ENCODE measurements around the gene PPP1R14B. TPM values are rescaled to one million over a fixed set of nuclear protein-coding genes. Genes with fewer than 3 reads are reported as not detected.

Gene PPP1R14B
- polyA plus RNA-seq, 1 experiment = 283 TPM

- POLR2A ChIA-PET = no interaction called here
- CTCF ChIA-PET = interaction anchor here (0.8 to 6.5 kb wide), 4 partner anchors 9 to 45 kb away, joined by 3 to 56 read pairs (median 3); partner anchors contain the start of genes ESRRA and PLCB3
- no peak for DNase-seq (ENCODE audit: low read depth)
- TF ChIP-seq, protein P1, sequence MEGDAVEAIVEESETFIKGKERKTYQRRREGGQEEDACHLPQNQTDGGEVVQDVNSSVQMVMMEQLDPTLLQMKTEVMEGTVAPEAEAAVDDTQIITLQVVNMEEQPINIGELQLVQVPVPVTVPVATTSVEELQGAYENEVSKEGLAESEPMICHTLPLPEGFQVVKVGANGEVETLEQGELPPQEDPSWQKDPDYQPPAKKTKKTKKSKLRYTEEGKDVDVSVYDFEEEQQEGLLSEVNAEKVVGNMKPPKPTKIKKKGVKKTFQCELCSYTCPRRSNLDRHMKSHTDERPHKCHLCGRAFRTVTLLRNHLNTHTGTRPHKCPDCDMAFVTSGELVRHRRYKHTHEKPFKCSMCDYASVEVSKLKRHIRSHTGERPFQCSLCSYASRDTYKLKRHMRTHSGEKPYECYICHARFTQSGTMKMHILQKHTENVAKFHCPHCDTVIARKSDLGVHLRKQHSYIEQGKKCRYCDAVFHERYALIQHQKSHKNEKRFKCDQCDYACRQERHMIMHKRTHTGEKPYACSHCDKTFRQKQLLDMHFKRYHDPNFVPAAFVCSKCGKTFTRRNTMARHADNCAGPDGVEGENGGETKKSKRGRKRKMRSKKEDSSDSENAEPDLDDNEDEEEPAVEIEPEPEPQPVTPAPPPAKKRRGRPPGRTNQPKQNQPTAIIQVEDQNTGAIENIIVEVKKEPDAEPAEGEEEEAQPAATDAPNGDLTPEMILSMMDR (IDR thresholded peaks at IDR 0.05; ENCODE audit: insufficient read depth, low read depth, low read length) = no peak
- Histone ChIP-seq H3K4me3 (ENCODE audit: low read depth, low read length) (no peak overlapping the region), H3K36me3 (ENCODE audit: control insufficient read depth, insufficient read depth, low read length) (peaks cover 52% of the 10 kb centered on the region), H3K27me3 (ENCODE audit: control insufficient read depth, insufficient read depth, low read length) (no peaks in the 10 kb centered on the region)
Observed at GRCh38 chr11:64260147-64260708, 13.5 kb upstream of the PPP1R14B start.

GRCh38 chr11:64259533-64260067 lies 12.9 kb upstream of the PPP1R14B start:
- CTCF ChIA-PET = interaction anchor here (0.8 kb wide), 1 partner anchor 45 kb away, joined by 3 read pairs; no protein-coding TSS in a partner anchor
- H3K4me3 ChIP-seq (ENCODE audit: low read depth, low read length) = no peak overlapping the region
- DNase-seq (ENCODE audit: low read depth) = no peak
- H3K36me3 ChIP-seq (ENCODE audit: control insufficient read depth, insufficient read depth, low read length) = peaks cover 51% of the 10 kb centered on the region
- POLR2A ChIA-PET = no interaction called here
- TF ChIP-seq, protein P1 (IDR thresholded peaks at IDR 0.05; ENCODE audit: insufficient read depth, low read depth, low read length) = no peak
- no peaks in the 10 kb centered on the region for H3K27me3 ChIP-seq (ENCODE audit: control insufficient read depth, insufficient read depth, low read length)

DNA sequence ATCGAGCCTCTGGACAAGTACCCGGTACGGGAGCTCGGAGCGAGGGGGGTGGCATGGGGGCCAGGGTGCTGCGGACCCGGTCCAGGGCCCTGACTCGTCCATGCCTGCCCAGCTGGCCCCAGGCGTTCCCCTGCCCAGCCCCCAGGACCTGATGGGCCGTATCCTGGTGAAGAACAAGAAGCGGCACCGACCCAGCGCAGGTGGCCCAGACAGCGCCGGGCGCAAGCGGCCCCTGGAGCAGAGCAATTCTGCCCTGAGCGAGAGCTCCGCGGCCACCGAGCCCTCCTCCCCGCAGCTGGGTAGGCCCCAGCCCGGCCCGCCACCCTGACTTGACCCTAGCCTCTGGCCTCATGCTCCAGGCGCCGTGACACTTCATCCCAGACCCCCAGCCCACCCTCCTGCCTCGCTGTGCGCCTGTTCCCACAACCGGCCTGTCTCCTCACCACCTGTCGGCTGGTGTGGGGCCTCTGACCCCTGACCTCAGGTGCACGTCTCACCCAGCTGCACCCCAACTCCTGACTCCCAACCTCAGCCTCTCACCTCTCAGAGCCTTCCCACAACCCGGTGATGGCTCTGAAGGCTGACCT lies 12.3 kb upstream of the PPP1R14B start:
- no peaks in the 10 kb centered on the region for H3K27me3 ChIP-seq (ENCODE audit: control insufficient read depth, insufficient read depth, low read length)
- TF ChIP-seq, protein P1 (IDR thresholded peaks at IDR 0.05; ENCODE audit: insufficient read depth, low read depth, low read length) = no peak
- H3K4me3 ChIP-seq (ENCODE audit: low read depth, low read length) = no peak overlapping the region
- POLR2A ChIA-PET = no interaction called here
- DNase-seq (ENCODE audit: low read depth) = no peak
- peaks cover 47% of the 10 kb centered on the region for H3K36me3 ChIP-seq (ENCODE audit: control insufficient read depth, insufficient read depth, low read length)
- CTCF ChIA-PET = interaction anchor here (0.8 kb wide), 1 partner anchor 45 kb away, joined by 3 read pairs; no protein-coding TSS in a partner anchor

- CTCF ChIA-PET = interaction anchor here (1.2 to 2.0 kb wide), 2 partner anchors 9 to 10 kb away, joined by 5 to 7 read pairs; no protein-coding TSS in a partner anchor
- Histone ChIP-seq H3K36me3 (ENCODE audit: control insufficient read depth, insufficient read depth, low read length) (peaks cover 41% of the 10 kb centered on the region), H3K27me3 (ENCODE audit: control insufficient read depth, insufficient read depth, low read length) (no peaks in the 10 kb centered on the region), H3K4me3 (ENCODE audit: low read depth, low read length) (no peak overlapping the region)
- DNase-seq (ENCODE audit: low read depth) = no peak
- TF ChIP-seq, protein P1 (IDR thresholded peaks at IDR 0.05; ENCODE audit: insufficient read depth, low read depth, low read length) = no peak
- POLR2A ChIA-PET = no interaction called here
Observed at GRCh38 chr11:64258356-64258755, 11.6 kb upstream of the PPP1R14B start.

DNA sequence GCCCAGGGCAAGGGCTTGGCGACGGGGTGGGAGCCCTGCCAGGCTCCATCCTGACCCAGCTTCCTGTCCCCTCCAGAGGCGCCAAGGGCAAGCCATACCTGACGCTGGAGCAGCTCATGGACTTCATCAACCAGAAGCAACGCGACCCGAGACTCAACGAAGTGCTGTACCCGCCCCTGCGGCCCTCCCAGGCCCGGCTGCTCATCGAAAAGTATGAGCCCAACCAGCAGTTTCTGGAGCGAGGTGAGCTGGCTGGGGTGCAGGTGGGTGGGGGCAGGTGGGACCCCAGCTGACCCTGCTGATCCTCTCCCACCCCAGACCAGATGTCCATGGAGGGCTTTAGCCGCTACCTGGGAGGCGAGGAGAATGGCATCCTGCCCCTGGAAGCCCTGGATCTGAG lies 9.6 kb upstream of the PPP1R14B start:
- peaks cover 29% of the 10 kb centered on the region for H3K36me3 ChIP-seq (ENCODE audit: control insufficient read depth, insufficient read depth, low read length)
- TF ChIP-seq, protein P1 (IDR thresholded peaks at IDR 0.05; ENCODE audit: insufficient read depth, low read depth, low read length) = no peak
- POLR2A ChIA-PET = interaction anchor here (0.6 kb wide), 1 partner anchor 13 kb away, joined by 3 read pairs; no protein-coding TSS in a partner anchor
- CTCF ChIA-PET = interaction anchor here (1.6 to 2.0 kb wide), 2 partner anchors 12 to 27 kb away, joined by 4 to 7 read pairs; no protein-coding TSS in a partner anchor
- no peak for DNase-seq (ENCODE audit: low read depth)
- H3K4me3 ChIP-seq (ENCODE audit: low read depth, low read length) = no peak overlapping the region
- no peaks in the 10 kb centered on the region for H3K27me3 ChIP-seq (ENCODE audit: control insufficient read depth, insufficient read depth, low read length)
